Measurements from ENCODE around the gene RECQL5. TPM values are rescaled to one million over a fixed set of nuclear protein-coding genes. Genes with fewer than 3 reads are reported as not detected.
A peak's percentile ranks its signal among the peaks of the same experiment; 100 is the strongest.
"Not testable (repeated sequence)": the region's sequence is repeated elsewhere in the genome, so short reads cannot be mapped to it uniquely, and the experiment has no call there.

Gene RECQL5
- total RNA-seq, 6 experiments from 2014 or later, result 18.7 to 22.6 (median 21.2) TPM

GRCh38 chr17:75587675-75588595, 79.0 kb downstream of the RECQL5 start, which contains the start of gene MYO15B:
MYO15B (plus strand) TSS chr17:75587800; CDS start chr17:75588058, 258 bp downstream.
- no peak within 1 kb of the TSS for H3K4me3 Mint-ChIP-seq
- H3K27ac Mint-ChIP-seq, result no peak within 1 kb of the TSS
- H3K9me3 Mint-ChIP-seq, result no peaks in the 10 kb centered on the region
- no peaks in the 10 kb centered on the region for H3K36me3 Mint-ChIP-seq (ENCODE audit: low read depth)
- H3K27me3 Mint-ChIP-seq (ENCODE audit: insufficient read depth), result peaks cover 40% of the 10 kb centered on the region
- no peak for DNase-seq
- peak; percentile 11; the same call in 1 of the 2 replicates for TF ChIP-seq CTCF (IDR thresholded peaks at IDR 0.05)
- H3K4me1 Mint-ChIP-seq (ENCODE audit: low read depth), result no peaks in the 10 kb centered on the region

GRCh38 chr17:75584849-75585175, 82.1 kb downstream of the RECQL5 start:
- Mint-ChIP-seq H3K9me3 (peaks cover 12% of the 10 kb centered on the region), H3K4me1 (ENCODE audit: low read depth) (no peaks in the 10 kb centered on the region), H3K4me3 (no peak overlapping the region)

GRCh38 chr17:75583197-75583596, 83.8 kb downstream of the RECQL5 start:
- Mint-ChIP-seq H3K9me3 (peaks cover 12% of the 10 kb centered on the region), H3K27me3 (ENCODE audit: insufficient read depth) (peaks cover 35% of the 10 kb centered on the region)
- not testable (repeated sequence) for H3K4me3 Mint-ChIP-seq; H3K4me1 Mint-ChIP-seq (ENCODE audit: low read depth); H3K36me3 Mint-ChIP-seq (ENCODE audit: low read depth); DNase-seq; H3K27ac Mint-ChIP-seq

More at GRCh38 chr17:75584849-75585175, 82.1 kb downstream of the RECQL5 start:
- Mint-ChIP-seq H3K36me3 (ENCODE audit: low read depth) (peaks cover 6% of the 10 kb centered on the region; the same call in 1 of the 2 replicates), H3K27me3 (ENCODE audit: insufficient read depth) (peaks cover 35% of the 10 kb centered on the region), H3K27ac (no peak overlapping the region)
- no peak for TF ChIP-seq CTCF (IDR thresholded peaks at IDR 0.05)
- DNase-seq, result no peak

- H3K4me3 Mint-ChIP-seq; H3K36me3 Mint-ChIP-seq (ENCODE audit: low read depth); H3K4me1 Mint-ChIP-seq (ENCODE audit: low read depth); H3K27ac Mint-ChIP-seq; DNase-seq: not testable (repeated sequence)
- Mint-ChIP-seq H3K27me3 (ENCODE audit: insufficient read depth) (peaks cover 35% of the 10 kb centered on the region), H3K9me3 (peaks cover 12% of the 10 kb centered on the region)
Observed at GRCh38 chr17:75581121-75581725, 85.7 kb downstream of the RECQL5 start.

Other genes with a start within 250 kb of the RECQL5 start
- 10 to 100 TPM; 31.7 to 43.9 (median 41.2) TPM for gene TMEM94, start 210.5 kb downstream of the RECQL5 start, total RNA-seq (2021; fragmentation: NEBNext Ultra II Directional; extraction: Animal tissue kit (Norgen Biotek cat#: 25700))
- gene CASKIN2, start 151.6 kb downstream of the RECQL5 start, total RNA-seq (2021; fragmentation: NEBNext Ultra II Directional; extraction: Animal tissue kit (Norgen Biotek cat#: 25700)), result 10 to 100 TPM; 17.5 to 25.3 (median 21.5) TPM
- 10 to 100 TPM in 2 of 6 experiments, 1 to 10 TPM in 4; 8.7 to 11.1 (median 9.4) TPM for gene TSEN54, start 150.6 kb downstream of the RECQL5 start, total RNA-seq (2021; fragmentation: NEBNext Ultra II Directional; extraction: Animal tissue kit (Norgen Biotek cat#: 25700))
- gene LLGL2, start 141.5 kb downstream of the RECQL5 start, total RNA-seq (2021; fragmentation: NEBNext Ultra II Directional; extraction: Animal tissue kit (Norgen Biotek cat#: 25700)), result under 1 TPM; 0.14 to 0.55 (median 0.46) TPM
- under 1 TPM in 4 of 6 experiments, not detected in 2; 0.25 to 0.74 (median 0.41) TPM for gene MYO15B, start 79.4 kb downstream of the RECQL5 start, total RNA-seq (2021; fragmentation: NEBNext Ultra II Directional; extraction: Animal tissue kit (Norgen Biotek cat#: 25700))
- under 1 TPM in 1 of 6 experiments, not detected in 5; 0.09 TPM for gene SMIM5, start 33.7 kb downstream of the RECQL5 start, total RNA-seq (2021; fragmentation: NEBNext Ultra II Directional; extraction: Animal tissue kit (Norgen Biotek cat#: 25700))
- 10 to 100 TPM; 68.4 to 81.5 (median 71.4) TPM for gene SAP30BP, start 184 bp upstream of the RECQL5 start, total RNA-seq (2021; fragmentation: NEBNext Ultra II Directional; extraction: Animal tissue kit (Norgen Biotek cat#: 25700))
- gene ITGB4, start 54.3 kb upstream of the RECQL5 start, total RNA-seq (2021; fragmentation: NEBNext Ultra II Directional; extraction: Animal tissue kit (Norgen Biotek cat#: 25700)), result 1 to 10 TPM in 1 of 6 experiments, under 1 TPM in 4, not detected in 1; 0.28 to 1.0 (median 0.76) TPM
- 10 to 100 TPM; 33.8 to 43.2 (median 37.7) TPM for gene GALK1, start 98.0 kb upstream of the RECQL5 start, total RNA-seq (2021; fragmentation: NEBNext Ultra II Directional; extraction: Animal tissue kit (Norgen Biotek cat#: 25700))
- 10 to 100 TPM; 12.7 to 18.6 (median 16.2) TPM for gene UNK, start 117.7 kb upstream of the RECQL5 start, total RNA-seq (2021; fragmentation: NEBNext Ultra II Directional; extraction: Animal tissue kit (Norgen Biotek cat#: 25700))
- under 1 TPM; 0.17 to 0.78 (median 0.24) TPM for gene UNC13D, start 177.2 kb upstream of the RECQL5 start, total RNA-seq (2021; fragmentation: NEBNext Ultra II Directional; extraction: Animal tissue kit (Norgen Biotek cat#: 25700))
- gene WBP2, start 188.2 kb upstream of the RECQL5 start, total RNA-seq (2021; fragmentation: NEBNext Ultra II Directional; extraction: Animal tissue kit (Norgen Biotek cat#: 25700)), result 10 to 100 TPM; 51.4 to 65.5 (median 59.3) TPM
- 1 to 10 TPM; 1.0 to 2.3 (median 1.5) TPM for gene TRIM47, start 211.4 kb upstream of the RECQL5 start, total RNA-seq (2021; fragmentation: NEBNext Ultra II Directional; extraction: Animal tissue kit (Norgen Biotek cat#: 25700))
- gene TRIM65, start 229.8 kb upstream of the RECQL5 start, total RNA-seq (2021; fragmentation: NEBNext Ultra II Directional; extraction: Animal tissue kit (Norgen Biotek cat#: 25700)), result 10 to 100 TPM; 10.3 to 12.6 (median 11.0) TPM
- 10 to 100 TPM; 64.9 to 89.8 (median 70.3) TPM for gene MRPL38, start 237.7 kb upstream of the RECQL5 start, total RNA-seq (2021; fragmentation: NEBNext Ultra II Directional; extraction: Animal tissue kit (Norgen Biotek cat#: 25700))

Data from HFFc6 (cell line).